Lower leg skin (tissue), 4 donors: ENCODE data around the gene LMF1. TPM values are rescaled to one million over a fixed set of nuclear protein-coding genes. Genes with fewer than 3 reads are reported as not detected.

Experiments used
- DNase-seq, 2 donors: peaks; one replicate each; pipeline ENCODE4 v3.0.0-alpha.2; 2019; ENCODE audit warnings: low spot score in 2 of 2
- H3K4me3 ChIP-seq: fragments of 200-600 bp; sonication (generic); 2 replicates; pipeline ENCODE4 v1.5.1; 2017; ENCODE audit warnings: mild to moderate bottlenecking, low read depth; ENCODE audit not compliant: poor library complexity, severe bottlenecking
- CTCF ChIP-seq, 3 donors: fragments of 450-650 bp; IDR thresholded peaks; one replicate each; pipeline ENCODE4 v1.5.1; 2016; ENCODE audit warnings: antibody characterized with exemption in 3 of 3, mild to moderate bottlenecking in 3 of 3, moderate library complexity in 2 of 3
- POLR2A ChIP-seq, 2 donors: fragments of 450-650 bp; IDR thresholded peaks; one replicate each; pipeline ENCODE4 v1.6.1; 2016 to 2017; ENCODE audit warnings: antibody characterized with exemption in 2 of 2, mild to moderate bottlenecking in 1 of 2, moderate library complexity in 1 of 2
- WGBS, 2 donors: methylation state at CpG; one replicate each; pipeline ENCODE4 v1.1.5; 2018; 5-methylcytosine and 5-hydroxymethylcytosine counted together
- intact Hi-C: fragments of 100-400 bp; cut with DNase I; formaldehyde crosslinking; loops from one replicate; pipeline ENCODE4 v1.15.0; 2023; ENCODE audit warnings: low total_unique reads
- total RNA-seq, 4 donors: library from RNA; depleted of rRNA; stranded (reverse); fragments of >200 nt; gene quantifications; one replicate each; pipeline ENCODE4 v1.1.0, GENCODE V29; 2016

The LMF1 gene
- total RNA-seq, 4 donors from 2014 or later, result 31.3 to 68.3 (median 50.3) TPM

GRCh38 chr16:881219-882097 lies 89.3 kb downstream of the LMF1 start:
- intact Hi-C loops, result no loop called here
- TF ChIP-seq CTCF (IDR thresholded peaks at IDR 0.05) (no peak), POLR2A (IDR thresholded peaks at IDR 0.05) (no peak)
- 80 to 84% methylated on average over 19 to 21 of the region's 21 CpGs for WGBS, 2 donors
- H3K4me3 ChIP-seq, result no peak overlapping the region
- DNase-seq, result no peak

GRCh38 chr16:880471-881171 lies 90.2 kb downstream of the LMF1 start:
- no peak for DNase-seq
- intact Hi-C loops, result no loop called here
- H3K4me3 ChIP-seq, result no peak overlapping the region
- 88 to 93% methylated on average over 16 to 22 of the region's 23 CpGs for WGBS, 2 donors
- TF ChIP-seq CTCF (IDR thresholded peaks at IDR 0.05) (no peak), POLR2A (IDR thresholded peaks at IDR 0.05) (no peak)

DNA sequence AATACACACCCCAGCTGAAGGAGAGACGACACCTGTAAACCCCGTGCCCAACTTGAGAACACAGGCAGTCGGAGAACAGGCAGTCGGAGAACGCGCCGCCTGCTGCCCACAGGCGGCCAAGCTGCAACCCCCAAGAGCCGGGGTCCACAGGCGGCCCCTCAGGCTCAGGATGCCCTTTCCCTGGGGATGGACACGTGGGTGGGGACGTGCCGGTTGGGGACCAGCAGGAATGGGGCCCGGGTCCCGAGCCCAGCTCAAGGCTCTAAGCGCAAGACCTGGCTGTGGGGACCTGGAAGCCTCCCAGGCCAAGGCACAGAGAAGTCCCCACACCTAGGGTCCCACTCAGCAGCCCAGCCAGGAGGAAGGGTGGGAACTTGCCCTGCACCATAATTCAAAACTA lies 90.8 kb downstream of the LMF1 start:
- intact Hi-C loops, result no loop called here
- no peak for DNase-seq
- no peak for TF ChIP-seq CTCF (IDR thresholded peaks at IDR 0.05)

GRCh38 chr16:879461-879861 lies 91.3 kb downstream of the LMF1 start:
- DNase-seq, result no peak

More for the DNA sequence above, 90.8 kb downstream of the LMF1 start:
- H3K4me3 ChIP-seq, result no peak overlapping the region
- 94 to 98% methylated on average over 14 to 16 of the region's 16 CpGs for WGBS, 2 donors

GRCh38 chr16:878886-879285 lies 91.9 kb downstream of the LMF1 start:
- DNase-seq, result no peak
- H3K4me3 ChIP-seq, result no peak overlapping the region
- WGBS, 2 donors, result 90 to 99% methylated on average over 13 to 14 of the region's 14 CpGs
- intact Hi-C loops, result no loop called here
- no peak for TF ChIP-seq POLR2A (IDR thresholded peaks at IDR 0.05)
- no peak for TF ChIP-seq CTCF (IDR thresholded peaks at IDR 0.05)

More at GRCh38 chr16:879461-879861, 91.3 kb downstream of the LMF1 start:
- WGBS, 2 donors, result 93 to 96% methylated on average over 27 of the region's 27 CpGs
- no peak overlapping the region for H3K4me3 ChIP-seq
- TF ChIP-seq CTCF (IDR thresholded peaks at IDR 0.05), result no peak
- TF ChIP-seq POLR2A (IDR thresholded peaks at IDR 0.05), result no peak
- intact Hi-C loops, result no loop called here
